NCI-H128 (cell line): ENCODE results near the gene ADD3.

Experiments
- DNase-seq: peaks from one replicate; lab custom pipeline; 2025; ENCODE audit not compliant: unreplicated experiment; lab: John Stamatoyannopoulos, UW

Gene ADD3

GRCh38 chr10:110065269-110065668 lies 57.5 kb downstream of the ADD3 start:
- DNase-seq, result no peak

- no peak for DNase-seq
Observed at GRCh38 chr10:110067960-110068770, 60.4 kb downstream of the ADD3 start.

DNA sequence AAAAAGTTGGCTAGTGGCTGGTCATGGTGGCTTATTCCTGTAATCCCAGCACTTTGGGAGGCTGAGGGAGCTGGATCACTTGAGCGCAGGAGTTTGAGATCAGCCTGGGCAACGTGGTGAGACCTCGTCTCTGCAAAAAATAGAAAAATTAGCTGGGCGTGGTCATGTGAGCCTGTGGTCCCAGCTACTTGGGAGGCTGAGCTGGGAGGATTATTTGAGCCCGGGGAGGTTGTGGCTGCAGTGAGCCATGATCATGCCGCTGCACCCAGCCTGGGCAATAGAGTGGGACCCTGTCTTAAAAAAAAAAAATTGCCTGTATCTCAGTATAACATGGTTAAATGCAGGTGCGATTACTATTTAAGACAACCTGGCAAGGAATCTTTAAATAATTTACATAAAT lies 61.0 kb downstream of the ADD3 start:
- no peak for DNase-seq

DNA sequence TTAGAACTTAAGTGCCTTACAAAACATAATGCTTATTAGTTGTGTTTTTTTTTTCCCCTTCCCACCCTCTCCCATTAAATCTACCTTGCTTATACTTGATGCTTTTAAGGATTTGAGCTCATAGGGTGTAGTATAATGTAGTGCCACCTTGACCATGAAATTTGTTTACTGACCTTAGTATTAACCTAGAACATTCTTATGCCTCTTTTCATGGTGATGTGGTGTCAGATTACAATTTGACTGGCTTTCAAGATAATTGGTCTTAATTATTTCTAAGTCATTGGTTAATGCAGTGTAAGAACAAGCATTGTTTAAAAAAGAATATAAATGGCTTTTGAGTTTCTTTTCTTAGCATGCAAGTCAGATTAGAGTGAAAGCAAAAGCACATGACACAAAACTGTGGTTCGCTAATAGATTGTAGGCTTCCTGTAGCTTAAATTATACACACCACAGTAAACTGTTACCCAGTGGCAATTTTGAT lies 61.8 kb downstream of the ADD3 start:
- peak; percentile 17 for DNase-seq

GRCh38 chr10:110073896-110074295 lies 66.1 kb downstream of the ADD3 start:
- DNase-seq, result no peak

DNA sequence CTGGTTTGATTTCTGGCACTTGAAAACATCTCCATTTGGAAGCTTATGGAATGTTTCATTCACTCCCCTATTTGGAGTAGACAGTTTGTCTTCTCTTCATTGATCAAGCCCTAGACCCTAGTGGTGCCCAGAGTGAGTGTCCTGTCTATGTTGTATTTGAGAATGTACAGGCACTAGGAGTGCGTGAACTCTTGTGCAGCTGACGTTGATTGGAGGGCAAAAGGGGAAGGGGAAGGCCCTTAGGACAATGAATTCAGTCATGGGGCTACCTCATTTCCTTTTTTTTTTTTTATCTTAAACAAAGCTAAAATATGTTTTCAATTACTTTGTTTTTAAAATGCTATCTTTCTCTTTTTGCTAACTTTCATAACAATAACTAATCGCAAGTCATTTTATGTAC lies 66.5 kb downstream of the ADD3 start:
- no peak for DNase-seq

- no peak for DNase-seq
Observed at GRCh38 chr10:110074758-110075671, 67.2 kb downstream of the ADD3 start.

DNA sequence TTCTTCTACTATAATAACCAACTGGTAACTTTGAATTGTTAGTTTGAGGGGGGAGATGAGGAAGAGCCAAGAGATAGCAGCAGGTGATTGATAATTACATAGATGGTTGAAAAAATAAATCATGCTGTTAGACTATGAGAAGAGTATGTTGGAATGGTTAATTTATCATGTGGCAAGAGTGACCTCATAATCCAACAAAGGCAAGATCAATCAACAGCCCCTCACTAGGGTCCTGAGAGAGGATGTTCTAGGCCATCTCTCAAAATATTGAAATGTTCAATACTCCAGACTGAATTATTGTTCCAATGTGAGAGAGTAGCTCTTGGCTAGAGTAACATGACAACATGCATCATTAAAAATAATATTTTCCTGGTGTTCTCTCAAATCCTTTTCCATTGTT lies 67.9 kb downstream of the ADD3 start:
- no peak for DNase-seq

DNA sequence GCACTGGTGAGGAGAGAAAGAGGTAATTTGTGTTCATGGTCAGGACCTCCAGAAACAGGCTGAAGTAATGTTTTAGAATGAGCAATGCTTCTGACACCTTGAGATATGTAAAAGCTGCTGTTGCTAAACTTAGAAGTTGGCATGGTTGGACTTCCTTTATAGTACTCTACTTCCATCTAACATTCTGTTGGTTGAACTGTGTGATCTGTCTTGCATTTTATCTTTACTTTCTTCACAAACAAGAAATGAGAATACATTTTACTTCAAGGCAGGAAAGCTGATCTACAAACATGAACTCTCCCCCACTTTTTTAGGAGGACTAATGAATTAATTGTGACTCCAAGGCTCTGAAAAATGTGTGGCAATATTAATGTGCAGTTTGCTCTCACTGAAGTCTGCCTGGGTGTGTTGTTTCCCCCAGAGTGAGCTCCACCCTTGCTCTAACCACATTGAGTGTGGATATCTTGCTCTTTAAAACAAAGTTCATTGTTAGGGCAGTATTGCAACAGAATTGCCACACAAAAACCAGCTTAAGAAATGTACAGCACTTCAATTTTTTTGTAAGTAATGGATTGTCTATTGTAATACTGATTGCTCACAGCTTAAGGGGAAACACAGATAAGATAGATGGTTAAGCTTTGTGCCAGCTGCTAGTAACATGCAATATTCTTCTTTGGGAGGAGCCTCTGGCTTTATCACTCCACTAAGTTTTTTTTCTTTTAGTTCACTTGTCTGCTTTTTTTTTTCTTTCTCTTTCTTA lies 69.0 kb downstream of the ADD3 start:
- DNase-seq, result no peak

DNA sequence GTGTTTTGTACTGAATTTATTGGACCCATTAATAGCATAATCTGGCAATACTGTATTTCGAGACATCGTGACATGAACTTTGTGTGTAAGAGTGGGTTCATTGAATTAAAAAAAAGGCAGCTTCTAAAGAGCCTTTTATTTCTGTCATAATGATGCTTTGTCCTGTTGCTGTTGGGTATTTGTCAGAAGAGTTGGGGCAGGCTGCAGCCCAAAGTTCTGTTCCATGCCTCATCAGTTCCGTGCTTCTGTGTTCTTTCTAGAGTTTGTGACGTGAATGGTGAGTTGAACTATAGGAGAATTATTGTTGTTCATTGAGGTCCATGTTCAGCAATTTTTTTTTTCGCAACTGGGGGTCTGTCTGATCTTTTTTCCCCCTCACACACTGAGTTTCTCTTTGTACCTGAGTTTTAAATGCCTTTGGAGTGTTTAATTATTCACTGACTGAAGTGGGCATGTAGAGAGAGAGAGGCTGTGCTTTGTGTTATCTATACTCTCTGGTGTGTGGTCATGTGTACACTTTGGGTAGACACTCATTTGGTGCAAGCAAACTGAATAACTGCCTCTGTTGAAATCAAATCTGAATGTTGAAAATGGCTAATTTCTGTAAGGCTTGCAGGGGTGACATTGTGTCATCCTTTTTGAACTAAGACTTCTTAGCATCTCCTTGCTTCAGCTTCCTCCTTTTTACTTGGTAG lies 69.8 kb downstream of the ADD3 start:
- no peak for DNase-seq

DNA sequence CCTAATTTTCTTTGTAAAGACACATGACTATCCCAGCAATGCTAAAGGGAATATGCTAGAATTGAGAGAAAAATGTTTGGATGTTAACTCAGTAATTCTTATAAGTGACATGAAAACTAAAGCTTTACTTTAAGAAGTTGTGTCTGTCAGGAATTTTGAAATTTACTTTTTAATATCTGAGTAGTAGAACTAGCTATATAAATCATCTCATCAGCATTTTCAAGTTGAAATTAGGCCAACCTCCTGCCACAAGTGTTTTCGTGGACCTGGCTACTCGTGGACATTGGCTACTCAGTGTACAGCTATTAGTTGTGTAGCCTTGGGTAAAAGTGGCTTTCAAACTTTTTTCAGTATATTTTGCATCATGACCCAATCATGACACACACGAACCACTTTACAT lies 70.5 kb downstream of the ADD3 start:
- DNase-seq, result no peak

GRCh38 chr10:110081911-110082310 lies 74.1 kb downstream of the ADD3 start:
- no peak for DNase-seq

GRCh38 chr10:110083884-110084283 lies 76.1 kb downstream of the ADD3 start:
- peak; percentile 24 for DNase-seq

DNA sequence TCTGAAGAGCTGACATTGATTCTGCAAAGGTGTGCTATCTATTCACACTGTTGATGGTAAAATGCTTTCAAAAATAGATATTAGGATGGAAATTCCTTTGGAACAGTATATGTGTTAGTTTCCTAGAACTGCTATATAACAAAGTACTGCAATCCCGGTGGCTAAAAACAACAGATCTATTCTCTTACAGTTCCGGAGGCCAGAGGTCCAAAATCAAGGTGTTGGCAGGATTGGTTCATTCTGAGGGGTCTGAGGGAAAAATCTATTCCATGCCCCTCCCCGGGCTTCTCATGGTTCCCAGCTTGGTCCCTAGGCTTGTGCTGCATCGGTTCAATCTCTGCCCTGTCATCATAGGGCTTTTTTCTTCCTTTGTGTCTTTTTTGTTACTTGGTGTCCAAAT lies 79.9 kb downstream of the ADD3 start:
- DNase-seq, result no peak

- DNase-seq, result no peak
Observed at GRCh38 chr10:110088367-110089104, 80.8 kb downstream of the ADD3 start.

GRCh38 chr10:110091830-110092229 lies 84.0 kb downstream of the ADD3 start:
- DNase-seq, result no peak

DNA sequence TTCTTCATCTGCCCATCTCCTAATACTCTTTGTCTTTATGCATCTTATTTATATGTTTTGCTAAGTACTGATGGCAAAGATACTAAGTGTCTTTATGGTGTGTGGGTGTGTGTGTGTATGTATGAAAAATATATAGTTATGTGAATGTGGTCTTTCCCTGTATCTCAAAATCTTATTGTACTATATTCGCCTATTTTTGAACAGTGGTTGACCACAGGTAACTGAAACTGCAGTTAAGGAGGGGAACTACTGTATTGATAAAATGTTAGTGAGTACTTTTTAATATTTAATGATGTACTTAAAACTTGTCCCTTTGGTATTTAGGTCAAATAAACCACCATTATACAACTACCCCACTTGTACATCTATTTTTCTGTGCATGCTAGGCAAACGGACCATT lies 85.9 kb downstream of the ADD3 start:
- no peak for DNase-seq

DNA sequence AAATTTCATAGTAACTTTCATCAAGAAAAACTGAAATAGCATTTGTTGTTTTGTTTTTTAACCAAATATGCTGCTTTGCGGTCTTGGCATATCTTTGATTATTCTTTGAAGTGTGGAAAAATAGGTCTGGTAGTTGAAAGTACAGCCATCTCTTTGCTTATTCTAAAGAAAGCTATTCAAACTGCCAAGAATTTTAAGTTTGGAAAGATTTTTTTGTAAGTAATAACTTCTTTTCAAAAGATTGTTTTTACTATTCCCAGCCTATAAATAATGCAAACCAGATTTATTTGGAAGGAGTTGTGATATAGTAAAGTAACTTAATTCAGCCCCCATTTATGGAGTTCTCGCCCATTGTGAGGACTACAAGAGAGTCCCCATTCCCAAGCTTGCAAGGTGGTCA lies 87.0 kb downstream of the ADD3 start:
- no peak for DNase-seq

DNA sequence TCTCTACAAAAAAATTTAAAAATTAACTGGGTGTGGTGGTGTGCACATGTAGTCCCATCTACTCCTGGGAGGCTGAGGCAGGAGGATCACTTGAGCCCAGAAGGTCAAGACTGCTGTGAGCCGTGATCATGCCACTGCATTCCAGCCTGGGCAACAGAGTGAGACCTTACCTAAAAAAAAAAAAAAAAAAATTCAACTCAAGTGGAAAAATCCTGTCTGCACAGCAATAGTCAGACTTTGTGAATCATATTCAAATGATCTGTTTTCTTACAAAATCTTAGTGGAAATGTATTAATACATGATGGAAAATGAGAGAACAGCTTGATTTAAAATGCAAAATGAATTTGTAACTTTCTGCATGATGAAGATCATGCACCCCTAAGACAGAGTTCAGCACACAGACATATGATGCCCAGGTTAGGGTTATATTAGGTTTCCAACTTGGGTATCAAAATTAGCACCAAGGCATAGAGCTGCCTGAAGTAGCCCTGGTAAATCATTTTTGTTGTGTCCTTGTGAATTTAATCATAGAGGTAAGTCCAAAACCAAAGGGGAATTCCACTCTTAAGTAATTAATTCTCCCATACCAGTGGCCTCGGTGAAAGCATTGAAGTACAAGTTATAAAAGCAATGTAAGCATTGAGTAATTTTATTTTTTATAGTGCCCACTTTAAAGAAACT lies 93.8 kb downstream of the ADD3 start:
- no peak for DNase-seq
